ENCODE results near the gene FOXD2.

DNA sequence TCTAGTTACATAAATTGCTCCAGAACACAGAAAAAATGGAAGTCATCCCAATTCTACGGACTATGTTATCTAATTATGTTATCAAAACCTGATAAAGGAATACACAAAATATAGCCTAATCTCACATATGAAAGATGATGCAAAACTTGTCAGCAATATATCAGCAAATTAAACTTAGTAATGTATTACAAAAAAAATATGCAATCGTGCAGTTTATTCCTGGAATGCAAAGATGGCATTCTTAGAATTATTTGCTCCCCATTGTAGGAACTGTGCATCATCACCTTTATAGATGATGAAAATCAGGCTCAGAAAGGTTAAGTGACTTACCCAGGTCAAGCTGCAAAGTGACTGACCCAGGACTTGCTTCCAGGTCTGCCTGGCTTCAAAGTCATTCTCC lies 14.0 kb upstream of the FOXD2 start:
- no peak for TF ChIP-seq SMC3 (IDR thresholded peaks at IDR 0.05; ENCODE audit: low read depth, low read length)
- TF ChIP-seq, protein P1, sequence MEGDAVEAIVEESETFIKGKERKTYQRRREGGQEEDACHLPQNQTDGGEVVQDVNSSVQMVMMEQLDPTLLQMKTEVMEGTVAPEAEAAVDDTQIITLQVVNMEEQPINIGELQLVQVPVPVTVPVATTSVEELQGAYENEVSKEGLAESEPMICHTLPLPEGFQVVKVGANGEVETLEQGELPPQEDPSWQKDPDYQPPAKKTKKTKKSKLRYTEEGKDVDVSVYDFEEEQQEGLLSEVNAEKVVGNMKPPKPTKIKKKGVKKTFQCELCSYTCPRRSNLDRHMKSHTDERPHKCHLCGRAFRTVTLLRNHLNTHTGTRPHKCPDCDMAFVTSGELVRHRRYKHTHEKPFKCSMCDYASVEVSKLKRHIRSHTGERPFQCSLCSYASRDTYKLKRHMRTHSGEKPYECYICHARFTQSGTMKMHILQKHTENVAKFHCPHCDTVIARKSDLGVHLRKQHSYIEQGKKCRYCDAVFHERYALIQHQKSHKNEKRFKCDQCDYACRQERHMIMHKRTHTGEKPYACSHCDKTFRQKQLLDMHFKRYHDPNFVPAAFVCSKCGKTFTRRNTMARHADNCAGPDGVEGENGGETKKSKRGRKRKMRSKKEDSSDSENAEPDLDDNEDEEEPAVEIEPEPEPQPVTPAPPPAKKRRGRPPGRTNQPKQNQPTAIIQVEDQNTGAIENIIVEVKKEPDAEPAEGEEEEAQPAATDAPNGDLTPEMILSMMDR (conservative IDR thresholded peaks at IDR 0.05; ENCODE audit: low read depth, low read length) = no peak
- TF ChIP-seq MXI1 (IDR thresholded peaks at IDR 0.05; ENCODE audit: borderline replicate concordance, low read depth, low read length) = no peak
- no peak for TF ChIP-seq POLR2A (IDR thresholded peaks at IDR 0.05; ENCODE audit: low read depth, low read length)
- peak; percentile 21; the same call in 1 of the 2 replicates for TF ChIP-seq MAFK (IDR thresholded peaks at IDR 0.05; ENCODE audit: low read depth, low read length)
- TF ChIP-seq, protein P2, sequence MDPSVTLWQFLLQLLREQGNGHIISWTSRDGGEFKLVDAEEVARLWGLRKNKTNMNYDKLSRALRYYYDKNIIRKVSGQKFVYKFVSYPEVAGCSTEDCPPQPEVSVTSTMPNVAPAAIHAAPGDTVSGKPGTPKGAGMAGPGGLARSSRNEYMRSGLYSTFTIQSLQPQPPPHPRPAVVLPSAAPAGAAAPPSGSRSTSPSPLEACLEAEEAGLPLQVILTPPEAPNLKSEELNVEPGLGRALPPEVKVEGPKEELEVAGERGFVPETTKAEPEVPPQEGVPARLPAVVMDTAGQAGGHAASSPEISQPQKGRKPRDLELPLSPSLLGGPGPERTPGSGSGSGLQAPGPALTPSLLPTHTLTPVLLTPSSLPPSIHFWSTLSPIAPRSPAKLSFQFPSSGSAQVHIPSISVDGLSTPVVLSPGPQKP (IDR thresholded peaks at IDR 0.05; ENCODE audit: borderline replicate concordance, low read depth, low read length) = no peak
- TF ChIP-seq CEBPB (IDR thresholded peaks at IDR 0.05; ENCODE audit: low read depth, low read length) = no peak
- no peak for TF ChIP-seq MAZ (IDR thresholded peaks at IDR 0.05; ENCODE audit: borderline replicate concordance, low read depth, low read length)

Measured in IMR-90 (cell line).